NCI-H2171 (cell line): Measurements from ENCODE around the gene ZNF668.

ENCODE experiments used
- DNase-seq: peaks from one replicate; lab custom pipeline; 2025; lab: John Stamatoyannopoulos, UW

Gene ZNF668

GRCh38 chr16:31073970-31074813, at the start of gene ZNF668, which contains the start of gene ZNF646:
Gene ZNF668, minus strand, starts transcription at chr16:31074240. Its CDS starts 9,781 bp downstream, at chr16:31064459.
Gene ZNF646, plus strand, starts transcription at chr16:31074422. Its CDS starts 1,903 bp downstream, at chr16:31076325.
- peak; percentile 99 for DNase-seq

- no peak for DNase-seq
Observed at GRCh38 chr16:31120129-31120528, 46.1 kb upstream of the ZNF668 start.

- no peak for DNase-seq
Observed at GRCh38 chr16:31118223-31119155, 44.4 kb upstream of the ZNF668 start.

GRCh38 chr16:31117384-31118222, 43.6 kb upstream of the ZNF668 start, which contains the start of gene KAT8:
Gene KAT8, plus strand, starts transcription at chr16:31117664. Its CDS starts 18 bp downstream, at chr16:31117682.
- peak; percentile 98 for DNase-seq

GRCh38 chr16:31114468-31114867, 40.4 kb upstream of the ZNF668 start:
- no peak for DNase-seq

- DNase-seq, result no peak
Observed at GRCh38 chr16:31113121-31114120, 39.4 kb upstream of the ZNF668 start.

GRCh38 chr16:31112711-31113110, 38.7 kb upstream of the ZNF668 start:
- DNase-seq, result no peak

GRCh38 chr16:31111881-31112466, 37.9 kb upstream of the ZNF668 start:
- no peak for DNase-seq

- DNase-seq, result no peak
Observed at GRCh38 chr16:31110106-31111034, 36.3 kb upstream of the ZNF668 start.

GRCh38 chr16:31109622-31110021, 35.6 kb upstream of the ZNF668 start:
- no peak for DNase-seq

- DNase-seq, result no peak
Observed at GRCh38 chr16:31108794-31109558, 34.9 kb upstream of the ZNF668 start.

GRCh38 chr16:31108035-31108793, 34.2 kb upstream of the ZNF668 start, which contains the start of gene BCKDK:
Gene BCKDK, plus strand, starts transcription at chr16:31108386. Its CDS starts 838 bp downstream, at chr16:31109224.
- DNase-seq, result peak; percentile 55

- no peak for DNase-seq
Observed at GRCh38 chr16:31107465-31107867, 33.4 kb upstream of the ZNF668 start.

- no peak for DNase-seq
Observed at GRCh38 chr16:31106509-31107464, 32.7 kb upstream of the ZNF668 start.

GRCh38 chr16:31105677-31106213, 31.7 kb upstream of the ZNF668 start:
- DNase-seq, result peak; percentile 18
